NCI-H2227 (cell line): ENCODE measurements around the gene FBXO39.
"Not testable (repeated sequence)": the region's sequence is repeated elsewhere in the genome, so short reads cannot be mapped to it uniquely, and the experiment has no call there.

Source experiments
- DNase-seq: peaks from one replicate; lab custom pipeline; 2025; ENCODE audit not compliant: unreplicated experiment; lab: John Stamatoyannopoulos, UW

Gene FBXO39

DNA sequence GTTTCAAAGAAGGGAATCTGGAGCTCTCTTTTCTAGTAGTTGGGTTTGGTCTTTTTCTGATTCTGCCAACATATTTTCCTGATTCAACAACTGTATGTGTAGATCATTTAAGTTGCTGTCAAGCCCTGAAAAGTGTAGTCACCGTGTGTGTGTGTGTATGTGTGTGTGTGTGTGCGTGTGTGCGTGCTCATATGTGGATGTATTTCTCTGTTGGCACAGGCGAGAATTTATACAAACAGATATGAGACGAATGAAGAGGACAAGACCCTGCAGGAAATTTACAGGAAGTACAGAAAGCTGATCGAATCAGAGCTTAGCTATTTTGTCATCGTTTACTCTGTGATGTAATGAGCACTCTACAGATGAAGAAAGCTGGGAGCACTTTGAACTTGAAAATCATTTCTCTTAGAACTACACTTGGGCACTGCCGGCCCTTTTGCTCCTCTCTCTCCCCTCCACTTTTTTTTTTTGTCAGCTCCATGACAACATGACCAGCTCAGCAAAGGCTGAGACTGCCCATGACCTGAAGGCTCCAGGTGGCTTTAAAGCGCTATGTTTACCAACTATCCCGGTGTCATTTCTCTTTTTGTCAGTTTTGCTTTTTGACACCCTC, 11.2 kb downstream of the FBXO39 start:
- DNase-seq: no peak

DNA sequence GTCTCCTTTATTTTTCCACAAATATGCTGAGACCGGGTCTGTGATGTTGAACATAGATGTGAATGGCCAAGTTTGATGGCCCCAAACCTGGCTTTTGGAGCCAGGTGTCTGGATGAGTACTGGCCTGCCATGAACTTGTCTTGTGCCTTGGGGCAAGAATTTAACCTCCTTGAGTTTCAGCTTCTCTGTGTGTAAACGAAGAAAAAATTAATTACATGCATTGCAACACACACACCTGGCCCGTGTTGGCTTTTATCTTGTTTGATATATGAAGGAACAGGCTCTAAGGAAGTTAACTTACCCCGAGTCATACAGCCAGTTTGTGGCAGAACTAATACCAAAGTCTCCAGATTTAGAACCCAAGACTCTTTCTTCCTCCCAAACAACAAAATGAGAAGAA, 13.1 kb downstream of the FBXO39 start:
- DNase-seq: no peak

DNA sequence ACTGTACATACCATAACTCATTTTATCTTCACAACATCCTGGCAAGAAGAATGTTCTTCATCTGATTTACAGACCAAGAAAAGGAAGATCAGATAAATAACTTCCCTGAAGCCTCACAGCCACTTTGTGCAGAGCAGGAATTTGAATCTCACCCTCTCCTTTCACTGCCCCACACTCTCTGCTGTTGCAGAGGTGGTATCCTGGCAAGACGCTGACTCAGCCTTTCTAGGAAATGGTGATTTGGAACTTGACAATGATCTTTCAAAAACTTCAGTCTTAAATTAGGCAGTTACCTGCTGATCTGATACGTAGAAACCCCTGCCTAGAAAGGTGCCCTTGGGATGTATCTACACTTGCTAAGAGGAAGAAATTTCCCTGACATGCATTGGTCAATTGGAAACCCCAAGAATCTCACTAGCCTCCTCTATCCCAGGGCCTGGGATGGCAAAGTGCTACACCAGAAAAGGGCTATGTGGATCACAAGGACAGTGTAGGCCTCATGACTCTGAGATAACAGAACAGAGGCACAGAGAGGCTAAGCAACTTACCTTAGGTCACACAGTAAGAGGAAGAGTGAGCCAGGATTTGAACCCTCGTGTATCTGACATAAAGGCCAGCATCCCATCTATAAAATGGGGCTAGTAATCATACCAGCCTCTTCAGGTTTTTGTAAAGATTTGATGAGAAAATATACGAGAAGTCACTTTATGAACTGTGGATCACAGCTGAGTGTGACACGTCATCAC, 17.9 kb downstream of the FBXO39 start:
- DNase-seq: no peak

DNA sequence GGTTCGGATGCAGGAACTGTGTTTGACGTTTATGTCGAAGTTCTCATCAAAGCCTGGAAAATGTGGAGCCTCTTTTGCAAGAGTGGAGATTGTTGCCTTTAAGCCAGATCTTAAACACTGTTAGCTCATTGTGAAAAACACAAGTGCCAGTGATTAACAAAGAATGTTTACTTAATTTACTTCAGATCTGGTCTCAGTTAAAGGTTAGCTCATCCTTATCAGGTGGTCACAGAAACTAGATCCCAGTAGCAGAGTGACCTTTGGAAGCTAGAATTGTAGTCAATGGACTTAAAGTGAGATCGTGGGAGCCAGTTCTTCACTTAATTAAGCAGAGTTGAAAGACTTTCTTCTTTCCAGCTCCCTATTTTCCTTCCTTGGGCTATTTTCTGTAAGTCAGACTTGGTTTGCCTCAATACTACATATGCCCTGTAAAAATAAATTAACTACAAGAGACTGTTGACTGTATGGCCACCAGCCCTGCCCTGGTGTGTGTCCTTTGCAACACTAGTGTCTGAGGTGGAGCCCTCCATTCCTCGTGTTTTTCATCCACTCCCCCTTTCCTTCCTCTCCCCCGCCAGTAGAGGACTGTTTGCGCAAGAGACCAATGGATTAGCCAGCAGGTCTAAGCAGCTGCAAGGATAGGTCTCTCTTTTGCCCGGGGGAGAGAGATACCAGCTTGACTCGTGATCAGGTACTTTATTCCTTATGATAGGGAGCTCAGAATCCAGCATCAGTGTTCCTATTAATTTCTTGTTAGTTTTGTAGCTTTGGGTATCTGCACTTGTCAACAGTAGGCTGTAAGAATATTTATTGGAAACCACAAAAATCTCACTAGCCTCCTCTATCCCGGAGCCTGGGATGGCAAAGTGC, 20.2 kb downstream of the FBXO39 start:
- DNase-seq: no peak

DNA sequence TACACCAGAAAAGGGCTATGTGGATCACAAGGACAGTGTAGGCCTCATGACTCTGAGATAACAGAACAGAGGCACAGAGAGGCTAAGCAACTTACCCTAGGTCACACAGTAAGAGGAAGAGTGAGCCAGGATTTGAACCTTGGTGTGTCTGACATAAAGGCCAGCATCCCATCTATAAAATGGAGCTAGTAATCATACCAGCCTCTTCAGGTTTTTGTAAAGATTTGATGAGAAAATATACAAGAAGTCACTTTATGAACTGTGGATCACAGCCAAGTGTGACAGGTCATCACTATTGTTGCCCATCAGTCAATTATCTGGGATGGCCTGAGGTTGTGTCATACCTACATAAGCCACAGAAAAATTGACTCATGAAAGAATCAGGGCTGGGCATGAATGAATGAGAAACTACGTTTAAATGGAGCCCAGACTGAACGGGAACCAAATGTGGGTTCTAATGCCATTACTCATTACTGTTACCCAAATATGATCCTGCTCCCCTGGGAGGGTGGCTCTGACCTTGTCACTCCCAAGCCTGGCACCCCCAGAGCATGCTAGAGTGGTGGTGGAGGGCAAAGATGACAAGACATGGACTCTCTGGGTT, 21.0 kb downstream of the FBXO39 start:
- DNase-seq: no peak

DNA sequence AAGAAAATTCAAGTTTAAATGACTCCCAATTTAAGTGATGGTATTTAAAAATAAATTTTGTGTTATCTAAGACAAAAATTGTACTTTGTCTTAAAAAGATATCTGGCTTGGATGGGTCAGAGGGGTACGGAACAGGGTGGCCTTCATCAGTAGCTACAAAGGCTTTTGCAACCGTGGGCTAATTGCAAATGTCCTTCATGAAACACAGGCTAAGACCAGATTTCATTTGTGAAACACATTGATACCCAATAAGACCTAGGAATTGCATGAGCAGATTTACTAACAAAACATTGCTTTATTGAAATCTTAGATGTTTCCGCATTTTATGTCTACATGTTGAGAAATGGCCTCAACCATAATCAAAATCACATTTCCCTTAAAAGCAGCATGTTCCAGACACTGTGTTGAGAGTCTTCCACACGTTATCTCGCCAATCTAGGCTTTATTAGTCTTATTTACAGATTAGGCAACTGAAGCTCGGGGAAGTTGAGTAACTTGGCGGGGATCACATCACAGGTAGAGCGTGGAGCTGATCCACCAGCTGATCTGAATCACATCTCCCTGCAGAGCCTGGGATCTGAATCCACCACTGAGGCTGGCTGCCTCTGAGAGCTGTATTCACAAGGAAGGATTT, 21.8 kb downstream of the FBXO39 start:
- DNase-seq: no peak

DNA sequence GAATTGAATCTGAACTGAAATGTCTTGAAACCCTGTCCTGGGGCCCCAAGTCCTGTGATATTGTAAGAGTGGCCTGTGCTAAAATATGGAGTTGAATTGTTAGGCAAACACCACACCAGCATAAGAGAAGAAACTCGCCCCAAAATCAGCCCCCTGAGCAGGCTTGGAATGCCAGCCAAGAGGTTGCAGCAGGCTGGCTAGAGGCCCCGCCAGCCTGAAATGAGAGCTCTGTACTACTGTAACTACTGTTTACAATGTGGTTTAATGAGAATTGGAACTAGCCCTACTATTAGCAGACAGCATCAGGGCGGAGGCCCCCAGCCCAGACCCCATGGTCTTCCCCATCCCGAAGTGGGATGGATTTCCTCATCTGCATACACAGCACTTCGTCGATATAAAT, 23.7 kb downstream of the FBXO39 start:
- no peak for DNase-seq

DNA sequence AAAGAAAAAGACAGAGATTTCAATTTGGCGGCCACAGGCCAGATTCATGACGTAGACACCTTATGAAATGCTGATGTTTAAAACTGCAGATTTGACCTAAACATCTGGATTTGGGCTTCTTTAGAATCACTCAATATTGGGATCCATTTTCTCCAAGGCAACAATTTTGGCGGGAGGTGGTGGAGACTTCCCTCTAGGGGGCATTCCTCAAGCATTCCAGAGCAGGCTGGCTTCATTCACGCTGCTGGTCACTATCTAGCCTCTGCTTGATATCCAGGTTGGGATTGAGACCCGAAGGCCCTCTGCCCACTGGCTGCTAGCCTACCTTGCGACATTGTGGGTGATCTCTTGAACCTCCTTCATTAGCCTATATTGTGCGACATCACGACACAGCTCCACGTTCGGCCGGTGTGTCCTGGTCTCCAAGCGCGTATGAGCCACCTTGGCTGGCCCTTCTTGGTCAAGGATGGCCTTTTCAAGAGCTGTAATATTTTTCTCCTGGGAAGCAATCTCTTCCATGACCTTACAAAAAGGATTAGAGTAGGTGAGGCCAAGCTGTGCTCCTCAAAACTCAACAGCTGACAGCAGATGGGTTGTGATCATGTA, 24.5 kb downstream of the FBXO39 start:
- no peak for DNase-seq

DNA sequence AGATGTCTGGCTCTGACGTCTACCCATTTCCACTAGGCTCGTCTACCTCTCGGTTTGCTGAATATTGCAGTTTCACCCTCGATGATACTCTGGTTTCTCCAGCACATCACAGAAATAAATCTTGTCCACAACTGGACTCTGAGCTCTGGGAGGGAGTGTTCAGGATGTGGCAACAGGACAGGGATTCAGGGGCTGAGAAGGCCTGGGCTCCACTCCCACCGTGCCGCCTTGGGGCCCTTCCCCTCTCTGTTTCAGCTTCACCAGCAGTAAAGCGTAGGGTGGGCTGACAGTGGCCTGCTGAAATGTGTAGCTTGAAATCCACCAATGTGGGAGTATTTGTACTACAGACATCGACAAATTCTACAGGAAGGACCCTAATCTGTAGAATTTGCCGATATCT, 35.5 kb downstream of the FBXO39 start:
- no peak for DNase-seq

DNA sequence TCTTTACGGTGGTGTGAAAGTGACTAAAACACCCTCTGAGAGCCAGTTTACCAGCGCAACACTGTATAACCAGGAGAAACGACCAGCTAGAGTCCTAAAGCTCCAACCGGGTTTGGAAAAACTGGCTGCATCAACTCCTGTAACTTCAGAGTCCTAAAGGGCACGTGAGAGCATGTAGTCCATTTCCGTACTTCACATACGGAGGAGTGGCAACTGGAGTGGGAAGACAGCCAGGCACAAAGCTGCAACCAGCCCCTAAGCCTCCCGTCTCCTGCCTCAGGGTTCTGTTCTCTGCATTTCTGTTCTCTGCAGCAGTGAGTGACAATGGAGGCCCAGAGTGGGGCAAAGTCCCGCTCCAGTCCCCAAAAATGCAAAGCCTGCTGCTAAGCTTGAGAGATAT, 36.3 kb downstream of the FBXO39 start:
- no peak for DNase-seq

DNA sequence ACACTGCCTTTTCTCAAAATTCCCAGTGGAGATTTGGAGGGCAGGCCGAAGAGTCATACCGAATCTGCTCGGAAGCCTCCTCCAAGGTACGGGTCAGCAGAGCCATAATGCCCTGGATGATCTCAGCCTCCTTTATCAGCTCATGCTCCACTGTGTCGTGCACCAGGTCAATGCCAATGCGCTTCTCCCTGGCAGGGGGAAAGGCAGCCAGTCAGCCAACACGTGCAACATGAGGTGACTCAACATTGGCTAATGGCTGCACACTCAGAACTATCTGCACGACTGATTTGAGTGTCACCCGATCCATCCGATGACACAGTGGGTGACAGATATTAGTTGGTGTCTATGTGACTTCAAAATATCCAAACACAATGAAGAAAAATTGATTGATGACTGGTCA, 39.8 kb downstream of the FBXO39 start:
- no peak for DNase-seq

DNA sequence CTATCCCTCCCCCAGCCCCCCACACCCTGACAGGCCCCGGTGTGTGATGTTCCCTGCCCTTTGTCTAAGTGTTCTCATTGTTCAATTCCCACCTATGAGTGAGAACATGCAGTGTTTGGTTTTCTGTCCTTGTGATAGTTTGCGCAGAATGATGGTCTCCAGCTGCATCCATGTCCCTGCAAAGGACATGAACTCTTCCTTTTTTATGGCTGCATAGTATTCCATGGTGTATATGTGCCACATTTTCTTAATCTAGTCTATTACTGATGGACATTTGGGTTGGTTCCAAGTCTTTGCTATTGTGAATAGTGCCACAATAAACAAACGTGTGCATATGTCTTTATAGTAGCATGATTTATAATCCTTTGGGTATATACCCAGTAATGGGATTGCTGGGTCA, 40.4 kb downstream of the FBXO39 start:
- not testable (repeated sequence) for DNase-seq

DNA sequence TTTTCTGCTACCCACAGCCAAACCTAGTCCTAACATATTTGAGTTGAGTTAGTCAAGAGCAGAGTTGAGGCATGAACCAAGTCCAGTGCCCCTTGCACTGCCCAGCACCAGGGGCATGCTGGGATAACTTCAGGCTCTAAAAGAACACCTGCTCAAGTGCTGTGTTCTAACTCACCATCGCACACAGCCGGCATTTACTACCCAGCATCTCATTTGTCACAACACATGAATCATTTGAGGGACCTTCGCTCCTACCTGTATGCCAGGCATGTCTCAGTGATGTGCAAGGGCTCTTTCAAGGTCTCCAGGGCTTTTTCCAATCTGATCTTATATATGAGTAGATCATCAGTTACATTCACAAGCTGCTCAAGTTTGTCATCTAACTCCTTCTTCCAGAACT, 42.9 kb downstream of the FBXO39 start:
- DNase-seq: no peak

DNA sequence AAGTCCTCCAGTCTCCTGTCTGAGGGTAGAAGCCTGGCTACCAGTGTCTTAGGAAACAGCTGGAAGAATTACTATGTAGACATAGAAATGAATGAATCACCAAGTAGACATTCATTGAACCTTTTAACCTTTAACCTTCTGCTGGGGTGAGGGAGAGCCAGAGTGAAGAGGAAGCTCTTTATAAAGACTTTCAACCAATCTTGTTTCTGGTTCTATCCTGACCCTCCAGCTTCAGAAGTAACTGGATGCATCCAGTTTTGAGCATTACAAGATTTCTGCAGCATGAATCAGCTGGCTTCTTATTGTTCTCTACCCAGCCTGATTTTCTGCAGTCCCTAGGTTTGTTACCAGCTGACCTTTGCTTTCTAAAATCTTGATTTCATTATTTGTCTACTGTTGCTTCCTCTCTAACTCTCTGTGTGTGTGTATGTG, 47.0 kb downstream of the FBXO39 start:
- DNase-seq: no peak

DNA sequence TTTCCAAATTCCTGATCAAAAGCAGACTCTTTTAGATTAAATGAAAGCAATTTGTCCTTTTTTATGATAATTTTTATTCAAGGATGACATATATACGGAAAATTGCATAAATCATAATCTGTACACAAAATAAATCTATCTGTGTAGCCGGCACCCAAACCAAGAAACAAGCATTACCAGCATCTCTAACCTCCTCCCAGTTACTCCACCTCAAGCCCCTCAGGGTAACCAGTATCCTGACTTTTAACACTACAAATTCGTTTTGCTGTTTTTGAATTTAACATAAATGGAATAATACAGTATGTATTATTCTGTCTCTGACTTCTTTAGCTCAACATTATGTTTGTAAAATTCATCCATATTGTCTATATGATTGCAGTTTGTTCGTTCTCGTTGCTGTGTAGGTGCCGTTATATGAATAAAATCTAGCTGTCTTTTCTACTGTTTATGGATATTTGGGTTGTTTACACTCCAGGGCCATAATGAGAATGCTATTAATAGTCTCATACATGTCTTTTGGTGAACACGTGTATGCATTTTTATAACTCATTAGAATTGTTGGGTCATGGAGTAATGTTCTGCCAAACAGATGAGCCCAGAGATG, 54.5 kb downstream of the FBXO39 start:
- DNase-seq: no peak

DNA sequence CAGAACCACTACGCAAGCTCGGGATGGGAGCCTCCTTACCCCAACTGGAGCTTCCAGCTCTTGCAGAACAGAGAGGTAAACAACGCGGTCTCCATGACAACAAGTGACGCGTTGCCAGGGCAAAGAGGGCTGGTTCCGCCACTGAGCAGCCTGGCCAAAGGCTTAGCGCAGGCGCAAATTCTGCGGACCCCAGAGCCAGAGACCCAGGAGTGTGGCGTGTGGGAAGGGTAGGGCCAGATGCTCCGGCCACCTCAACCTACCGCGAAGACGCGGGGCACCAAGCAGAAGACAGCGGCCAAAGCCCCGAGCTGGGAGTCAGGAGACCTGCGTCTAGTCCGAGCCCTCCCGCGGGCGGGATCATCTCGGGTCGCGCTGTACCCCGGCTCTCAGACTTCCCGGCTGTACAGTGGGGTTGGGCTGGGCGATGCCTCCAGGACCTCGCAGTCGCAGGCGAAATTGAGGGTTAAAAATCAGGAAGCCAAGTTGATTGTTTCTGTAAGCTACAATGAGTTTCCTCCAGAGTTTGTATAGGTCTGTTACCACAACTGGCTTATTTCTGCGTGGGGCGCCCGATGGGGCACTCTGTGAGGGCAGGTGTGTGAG, 55.7 kb downstream of the FBXO39 start, which contains the start of gene TEKT1:
Gene TEKT1, minus strand, starts transcription at position 69 of the 603 bp plus-strand sequence. CDS start 1,353 bp downstream, outside the sequence.
- DNase-seq: peak; percentile 80
